ENCODE measurements around the gene TEX22. TPM values are rescaled to one million over a fixed set of nuclear protein-coding genes. Genes with fewer than 3 reads are reported as not detected.

TEX22 gene, protein sequence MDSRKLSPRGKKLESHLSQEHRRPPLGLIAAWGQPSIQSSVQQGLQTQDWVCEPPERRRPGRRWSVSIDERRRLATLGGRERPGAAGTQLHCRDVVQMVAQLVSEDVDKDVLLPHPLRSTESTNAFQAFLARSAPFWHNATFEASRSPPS
- total RNA-seq (2021) (0.55 to 2.2 TPM (median 0.87 TPM) in 3 replicates), Bru-seq, nascent RNA (percentile 57 among the genes with signal in this experiment)
- long read RNA-seq, experiment 1, partial matches to known transcripts, result 1 of 2 reads
- long read RNA-seq, experiment 1, other reads (novel, unspliced or antisense), result 1 of 2 reads
- long read RNA-seq, experiment 2, partial matches to known transcripts, result 1 of 2 reads
- long read RNA-seq, experiment 2, other reads (novel, unspliced or antisense), result 1 of 2 reads
- long read RNA-seq, experiment 3, result 0 reads

DNA sequence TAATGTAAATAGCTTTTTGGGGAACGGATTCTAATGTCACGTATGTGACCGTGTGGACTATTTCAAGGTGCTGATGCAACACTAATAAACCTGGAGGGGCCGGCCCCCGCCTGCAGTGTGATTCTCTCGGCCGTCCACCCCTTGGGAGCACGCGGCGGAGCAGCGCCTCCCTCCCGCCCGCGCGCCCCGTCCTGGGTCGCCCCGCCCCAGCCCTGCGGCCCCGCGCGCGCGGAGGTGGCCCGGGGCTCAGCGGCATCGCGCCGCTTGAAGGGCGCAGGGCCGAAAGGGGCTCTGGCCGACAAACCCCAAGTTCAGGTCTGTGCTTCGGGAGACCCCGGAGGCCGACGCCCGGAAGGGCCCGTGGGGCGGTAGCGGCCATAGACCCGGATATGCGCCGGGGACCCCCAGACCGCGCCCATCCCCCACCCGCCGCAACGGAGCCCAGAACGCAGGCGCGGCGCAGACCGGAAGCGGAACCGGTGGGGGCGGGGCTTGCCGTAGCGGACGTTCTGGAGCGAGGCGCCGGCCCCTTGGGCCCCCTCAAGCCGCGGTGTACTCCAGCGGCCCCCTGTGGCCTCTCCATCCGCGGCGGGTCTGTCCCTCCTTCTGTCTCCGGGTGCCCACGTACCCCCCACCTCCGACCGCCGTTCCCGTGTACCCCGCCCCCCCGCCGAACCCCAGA is at the start of gene TEX22:
Gene TEX22 (plus strand): TSS at position 495 of the 682 bp plus-strand sequence. CDS start 803 bp downstream, outside the sequence.
- CTCF ChIA-PET, result interaction anchor here (1.0 kb wide), 2 partner anchors 73 to 82 kb away, joined by 3 read pairs; no protein-coding TSS in a partner anchor
- Mint-ChIP-seq H3K27me3 (ENCODE audit: low read depth) (peaks cover 46% of the 10 kb centered on the region), H3K36me3 (peaks cover 42% of the 10 kb centered on the region), H3K27ac (no peak within 1 kb of the TSS), H3K4me1 (no peaks in the 10 kb centered on the region), H3K9me3 (peaks cover 31% of the 10 kb centered on the region), H3K4me3 (peak within 1 kb of the TSS; percentile 61)
- DNase-seq (ENCODE audit: low spot score), result peak; percentile 86
- POLR2A ChIA-PET, result interaction anchor here (0.5 kb wide), 1 partner anchor 237 kb away, joined by 3 read pairs; no protein-coding TSS in a partner anchor
- ATAC-seq, result peak; percentile 85
- TF ChIP-seq, protein P1, sequence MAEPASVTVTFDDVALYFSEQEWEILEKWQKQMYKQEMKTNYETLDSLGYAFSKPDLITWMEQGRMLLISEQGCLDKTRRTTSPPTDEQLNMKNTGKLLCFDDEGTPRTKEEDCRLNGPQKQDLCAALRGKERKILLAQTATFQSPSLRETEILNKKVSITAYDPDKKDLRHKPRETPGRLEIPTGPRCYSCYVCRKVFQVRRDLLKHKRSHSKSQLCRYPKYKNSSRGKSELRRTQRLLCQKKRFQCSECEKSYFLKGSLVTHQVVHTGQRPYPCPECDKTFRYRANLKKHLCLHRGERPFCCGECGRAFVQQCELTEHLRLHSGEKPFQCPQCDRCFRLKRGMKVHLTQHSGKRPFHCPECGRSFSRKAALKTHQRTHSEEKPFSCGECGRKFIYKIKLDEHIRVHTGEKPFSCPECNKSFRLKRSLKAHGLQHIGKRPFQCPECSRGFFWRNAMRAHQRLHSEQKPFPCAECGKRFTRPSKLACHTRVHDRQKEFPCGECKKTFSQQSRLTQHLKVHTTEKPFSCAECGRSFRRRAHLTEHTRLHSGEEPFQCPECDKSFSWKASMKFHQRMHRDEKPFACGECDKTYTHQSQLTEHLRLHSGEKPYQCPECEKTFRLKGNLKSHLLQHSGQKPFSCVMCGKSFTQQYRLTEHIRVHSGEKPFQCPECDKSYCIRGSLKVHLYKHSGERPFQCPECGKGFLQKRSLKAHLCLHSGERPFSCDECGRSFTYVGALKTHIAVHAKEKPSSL (CRISPR knock-in tag; conservative IDR thresholded peaks at IDR 0.05), result no peak
- TF ChIP-seq ZNF671 (CRISPR knock-in tag; IDR thresholded peaks at IDR 0.05) (no peak), ZNF232 (CRISPR knock-in tag; IDR thresholded peaks at IDR 0.05) (peak; percentile 77), ZNF138 (CRISPR knock-in tag; conservative IDR thresholded peaks at IDR 0.05) (0 out of 2 replicates have a peak, but pooled peaks have one; percentile 32), TEAD1 (CRISPR knock-in tag; IDR thresholded peaks at IDR 0.05) (peak; percentile 64; the same call in 1 of the 2 replicates), RELA (CRISPR knock-in tag; IDR thresholded peaks at IDR 0.05; ENCODE audit: borderline replicate concordance) (peak; percentile 40; the same call in 1 of the 2 replicates), SOX15 (CRISPR knock-in tag; IDR thresholded peaks at IDR 0.05) (no peak), SMAD3 (CRISPR knock-in tag; IDR thresholded peaks at IDR 0.05; ENCODE audit: borderline replicate concordance) (peak; percentile 77; the same call in 1 of the 2 replicates), SMAD4 (CRISPR knock-in tag; IDR thresholded peaks at IDR 0.05) (0 out of 2 replicates have a peak, but pooled peaks have one; percentile 2), NFE2L1 (CRISPR knock-in tag; IDR thresholded peaks at IDR 0.05) (0 out of 2 replicates have a peak, but pooled peaks have one; percentile 24), FOXJ3 (CRISPR knock-in tag; IDR thresholded peaks at IDR 0.05; ENCODE audit: borderline replicate concordance) (no peak), OVOL2 (CRISPR knock-in tag; IDR thresholded peaks at IDR 0.05; ENCODE audit: borderline replicate concordance) (no peak), FOXP1 (CRISPR knock-in tag; IDR thresholded peaks at IDR 0.05; ENCODE audit: borderline replicate concordance) (peak; percentile 93), SP1 (CRISPR knock-in tag; conservative IDR thresholded peaks at IDR 0.05) (peak; percentile 78), MYBL2 (CRISPR knock-in tag; IDR thresholded peaks at IDR 0.05) (0 out of 2 replicates have a peak, but pooled peaks have one; percentile 14)
- TF ChIP-seq, protein P2, sequence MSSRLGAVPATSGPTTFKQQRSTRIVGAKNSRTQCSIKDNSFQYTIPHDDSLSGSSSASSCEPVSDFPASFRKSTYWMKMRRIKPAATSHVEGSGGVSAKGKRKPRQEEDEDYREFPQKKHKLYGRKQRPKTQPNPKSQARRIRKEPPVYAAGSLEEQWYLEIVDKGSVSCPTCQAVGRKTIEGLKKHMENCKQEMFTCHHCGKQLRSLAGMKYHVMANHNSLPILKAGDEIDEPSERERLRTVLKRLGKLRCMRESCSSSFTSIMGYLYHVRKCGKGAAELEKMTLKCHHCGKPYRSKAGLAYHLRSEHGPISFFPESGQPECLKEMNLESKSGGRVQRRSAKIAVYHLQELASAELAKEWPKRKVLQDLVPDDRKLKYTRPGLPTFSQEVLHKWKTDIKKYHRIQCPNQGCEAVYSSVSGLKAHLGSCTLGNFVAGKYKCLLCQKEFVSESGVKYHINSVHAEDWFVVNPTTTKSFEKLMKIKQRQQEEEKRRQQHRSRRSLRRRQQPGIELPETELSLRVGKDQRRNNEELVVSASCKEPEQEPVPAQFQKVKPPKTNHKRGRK (CRISPR knock-in tag; IDR thresholded peaks at IDR 0.05; ENCODE audit: borderline replicate concordance), result no peak
- TF ChIP-seq, protein P3, sequence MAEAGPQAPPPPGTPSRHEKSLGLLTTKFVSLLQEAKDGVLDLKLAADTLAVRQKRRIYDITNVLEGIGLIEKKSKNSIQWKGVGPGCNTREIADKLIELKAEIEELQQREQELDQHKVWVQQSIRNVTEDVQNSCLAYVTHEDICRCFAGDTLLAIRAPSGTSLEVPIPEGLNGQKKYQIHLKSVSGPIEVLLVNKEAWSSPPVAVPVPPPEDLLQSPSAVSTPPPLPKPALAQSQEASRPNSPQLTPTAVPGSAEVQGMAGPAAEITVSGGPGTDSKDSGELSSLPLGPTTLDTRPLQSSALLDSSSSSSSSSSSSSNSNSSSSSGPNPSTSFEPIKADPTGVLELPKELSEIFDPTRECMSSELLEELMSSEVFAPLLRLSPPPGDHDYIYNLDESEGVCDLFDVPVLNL (CRISPR knock-in tag; IDR thresholded peaks at IDR 0.05; ENCODE audit: borderline replicate concordance, low read depth), result peak; percentile 31; the same call in 1 of the 2 replicates
- TF ChIP-seq, protein P4, sequence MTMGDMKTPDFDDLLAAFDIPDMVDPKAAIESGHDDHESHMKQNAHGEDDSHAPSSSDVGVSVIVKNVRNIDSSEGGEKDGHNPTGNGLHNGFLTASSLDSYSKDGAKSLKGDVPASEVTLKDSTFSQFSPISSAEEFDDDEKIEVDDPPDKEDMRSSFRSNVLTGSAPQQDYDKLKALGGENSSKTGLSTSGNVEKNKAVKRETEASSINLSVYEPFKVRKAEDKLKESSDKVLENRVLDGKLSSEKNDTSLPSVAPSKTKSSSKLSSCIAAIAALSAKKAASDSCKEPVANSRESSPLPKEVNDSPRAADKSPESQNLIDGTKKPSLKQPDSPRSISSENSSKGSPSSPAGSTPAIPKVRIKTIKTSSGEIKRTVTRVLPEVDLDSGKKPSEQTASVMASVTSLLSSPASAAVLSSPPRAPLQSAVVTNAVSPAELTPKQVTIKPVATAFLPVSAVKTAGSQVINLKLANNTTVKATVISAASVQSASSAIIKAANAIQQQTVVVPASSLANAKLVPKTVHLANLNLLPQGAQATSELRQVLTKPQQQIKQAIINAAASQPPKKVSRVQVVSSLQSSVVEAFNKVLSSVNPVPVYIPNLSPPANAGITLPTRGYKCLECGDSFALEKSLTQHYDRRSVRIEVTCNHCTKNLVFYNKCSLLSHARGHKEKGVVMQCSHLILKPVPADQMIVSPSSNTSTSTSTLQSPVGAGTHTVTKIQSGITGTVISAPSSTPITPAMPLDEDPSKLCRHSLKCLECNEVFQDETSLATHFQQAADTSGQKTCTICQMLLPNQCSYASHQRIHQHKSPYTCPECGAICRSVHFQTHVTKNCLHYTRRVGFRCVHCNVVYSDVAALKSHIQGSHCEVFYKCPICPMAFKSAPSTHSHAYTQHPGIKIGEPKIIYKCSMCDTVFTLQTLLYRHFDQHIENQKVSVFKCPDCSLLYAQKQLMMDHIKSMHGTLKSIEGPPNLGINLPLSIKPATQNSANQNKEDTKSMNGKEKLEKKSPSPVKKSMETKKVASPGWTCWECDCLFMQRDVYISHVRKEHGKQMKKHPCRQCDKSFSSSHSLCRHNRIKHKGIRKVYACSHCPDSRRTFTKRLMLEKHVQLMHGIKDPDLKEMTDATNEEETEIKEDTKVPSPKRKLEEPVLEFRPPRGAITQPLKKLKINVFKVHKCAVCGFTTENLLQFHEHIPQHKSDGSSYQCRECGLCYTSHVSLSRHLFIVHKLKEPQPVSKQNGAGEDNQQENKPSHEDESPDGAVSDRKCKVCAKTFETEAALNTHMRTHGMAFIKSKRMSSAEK (CRISPR knock-in tag; IDR thresholded peaks at IDR 0.05; ENCODE audit: borderline replicate concordance), result no peak
- TF ChIP-seq, protein P5, sequence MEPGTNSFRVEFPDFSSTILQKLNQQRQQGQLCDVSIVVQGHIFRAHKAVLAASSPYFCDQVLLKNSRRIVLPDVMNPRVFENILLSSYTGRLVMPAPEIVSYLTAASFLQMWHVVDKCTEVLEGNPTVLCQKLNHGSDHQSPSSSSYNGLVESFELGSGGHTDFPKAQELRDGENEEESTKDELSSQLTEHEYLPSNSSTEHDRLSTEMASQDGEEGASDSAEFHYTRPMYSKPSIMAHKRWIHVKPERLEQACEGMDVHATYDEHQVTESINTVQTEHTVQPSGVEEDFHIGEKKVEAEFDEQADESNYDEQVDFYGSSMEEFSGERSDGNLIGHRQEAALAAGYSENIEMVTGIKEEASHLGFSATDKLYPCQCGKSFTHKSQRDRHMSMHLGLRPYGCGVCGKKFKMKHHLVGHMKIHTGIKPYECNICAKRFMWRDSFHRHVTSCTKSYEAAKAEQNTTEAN (CRISPR knock-in tag; IDR thresholded peaks at IDR 0.05), result peak; percentile 66
- TF ChIP-seq, protein P6, sequence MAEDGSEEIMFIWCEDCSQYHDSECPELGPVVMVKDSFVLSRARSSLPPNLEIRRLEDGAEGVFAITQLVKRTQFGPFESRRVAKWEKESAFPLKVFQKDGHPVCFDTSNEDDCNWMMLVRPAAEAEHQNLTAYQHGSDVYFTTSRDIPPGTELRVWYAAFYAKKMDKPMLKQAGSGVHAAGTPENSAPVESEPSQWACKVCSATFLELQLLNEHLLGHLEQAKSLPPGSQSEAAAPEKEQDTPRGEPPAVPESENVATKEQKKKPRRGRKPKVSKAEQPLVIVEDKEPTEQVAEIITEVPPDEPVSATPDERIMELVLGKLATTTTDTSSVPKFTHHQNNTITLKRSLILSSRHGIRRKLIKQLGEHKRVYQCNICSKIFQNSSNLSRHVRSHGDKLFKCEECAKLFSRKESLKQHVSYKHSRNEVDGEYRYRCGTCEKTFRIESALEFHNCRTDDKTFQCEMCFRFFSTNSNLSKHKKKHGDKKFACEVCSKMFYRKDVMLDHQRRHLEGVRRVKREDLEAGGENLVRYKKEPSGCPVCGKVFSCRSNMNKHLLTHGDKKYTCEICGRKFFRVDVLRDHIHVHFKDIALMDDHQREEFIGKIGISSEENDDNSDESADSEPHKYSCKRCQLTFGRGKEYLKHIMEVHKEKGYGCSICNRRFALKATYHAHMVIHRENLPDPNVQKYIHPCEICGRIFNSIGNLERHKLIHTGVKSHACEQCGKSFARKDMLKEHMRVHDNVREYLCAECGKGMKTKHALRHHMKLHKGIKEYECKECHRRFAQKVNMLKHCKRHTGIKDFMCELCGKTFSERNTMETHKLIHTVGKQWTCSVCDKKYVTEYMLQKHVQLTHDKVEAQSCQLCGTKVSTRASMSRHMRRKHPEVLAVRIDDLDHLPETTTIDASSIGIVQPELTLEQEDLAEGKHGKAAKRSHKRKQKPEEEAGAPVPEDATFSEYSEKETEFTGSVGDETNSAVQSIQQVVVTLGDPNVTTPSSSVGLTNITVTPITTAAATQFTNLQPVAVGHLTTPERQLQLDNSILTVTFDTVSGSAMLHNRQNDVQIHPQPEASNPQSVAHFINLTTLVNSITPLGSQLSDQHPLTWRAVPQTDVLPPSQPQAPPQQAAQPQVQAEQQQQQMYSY (CRISPR knock-in tag; IDR thresholded peaks at IDR 0.05), result peak; percentile 19; the same call in 1 of the 2 replicates

Data from WTC11 (cell line).